ENCODE measurements around the gene ZNF418. TPM values are rescaled to one million over a fixed set of nuclear protein-coding genes. Genes with fewer than 3 reads are reported as not detected.

The ZNF418 gene
- total and polyA plus RNA-seq, 3 donors from 2014 or later, result 10.4 to 22.0 (median 16.6) TPM

DNA sequence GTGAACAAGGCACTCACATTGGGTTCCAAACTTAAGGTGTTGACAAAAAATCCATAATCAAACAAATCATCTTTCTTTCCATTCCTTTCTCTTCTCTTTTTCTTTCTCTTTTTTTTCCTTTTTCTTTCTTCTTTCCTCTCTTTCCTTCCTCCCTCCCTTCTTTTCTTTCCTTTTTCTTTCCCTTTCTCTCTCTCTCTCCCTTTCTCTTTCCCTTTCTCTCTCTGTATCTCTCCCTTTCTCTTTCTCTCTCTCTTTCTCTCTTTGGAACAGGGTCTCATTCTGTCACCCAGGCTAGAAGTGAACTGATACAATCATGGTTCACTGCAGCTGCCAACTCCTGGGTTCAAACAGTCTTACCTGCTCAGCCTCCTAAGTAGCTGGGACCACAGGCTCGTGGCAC is 26.6 kb upstream of the ZNF418 start:
- intact Hi-C loops (cut with DNase I; ENCODE audit: low total_unique reads), result no loop called here
- TF ChIP-seq, protein P1, sequence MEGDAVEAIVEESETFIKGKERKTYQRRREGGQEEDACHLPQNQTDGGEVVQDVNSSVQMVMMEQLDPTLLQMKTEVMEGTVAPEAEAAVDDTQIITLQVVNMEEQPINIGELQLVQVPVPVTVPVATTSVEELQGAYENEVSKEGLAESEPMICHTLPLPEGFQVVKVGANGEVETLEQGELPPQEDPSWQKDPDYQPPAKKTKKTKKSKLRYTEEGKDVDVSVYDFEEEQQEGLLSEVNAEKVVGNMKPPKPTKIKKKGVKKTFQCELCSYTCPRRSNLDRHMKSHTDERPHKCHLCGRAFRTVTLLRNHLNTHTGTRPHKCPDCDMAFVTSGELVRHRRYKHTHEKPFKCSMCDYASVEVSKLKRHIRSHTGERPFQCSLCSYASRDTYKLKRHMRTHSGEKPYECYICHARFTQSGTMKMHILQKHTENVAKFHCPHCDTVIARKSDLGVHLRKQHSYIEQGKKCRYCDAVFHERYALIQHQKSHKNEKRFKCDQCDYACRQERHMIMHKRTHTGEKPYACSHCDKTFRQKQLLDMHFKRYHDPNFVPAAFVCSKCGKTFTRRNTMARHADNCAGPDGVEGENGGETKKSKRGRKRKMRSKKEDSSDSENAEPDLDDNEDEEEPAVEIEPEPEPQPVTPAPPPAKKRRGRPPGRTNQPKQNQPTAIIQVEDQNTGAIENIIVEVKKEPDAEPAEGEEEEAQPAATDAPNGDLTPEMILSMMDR (IDR thresholded peaks at IDR 0.05), result no peak
- TF ChIP-seq POLR2A (IDR thresholded peaks at IDR 0.05), result no peak
- H3K36me3 ChIP-seq (ENCODE audit: low read depth, missing control alignments), result no peaks in the 10 kb centered on the region
- 84 to 85% methylated on average over 1 of the region's 1 CpG for WGBS, 2 donors
- H3K4me1 ChIP-seq, result no peaks in the 10 kb centered on the region
- DNase-seq, result no peak
- H3K27me3 ChIP-seq, result no peaks in the 10 kb centered on the region
- H3K9me3 ChIP-seq, result no peaks in the 10 kb centered on the region
- H3K27ac ChIP-seq, result no peak overlapping the region
- no peak overlapping the region for H3K4me3 ChIP-seq

- no peaks in the 10 kb centered on the region for H3K9me3 ChIP-seq
- no peaks in the 10 kb centered on the region for H3K27me3 ChIP-seq
- no peak overlapping the region for H3K27ac ChIP-seq
- TF ChIP-seq, protein P1 (IDR thresholded peaks at IDR 0.05), result no peak
- no peak for TF ChIP-seq POLR2A (IDR thresholded peaks at IDR 0.05)
- DNase-seq, result no peak
- WGBS, 2 donors, result 87 to 100% methylated on average over 4 of the region's 4 CpGs
- no peak overlapping the region for H3K4me3 ChIP-seq
- no peaks in the 10 kb centered on the region for H3K4me1 ChIP-seq
- intact Hi-C loops (cut with DNase I; ENCODE audit: low total_unique reads), result no loop called here
- no peaks in the 10 kb centered on the region for H3K36me3 ChIP-seq (ENCODE audit: low read depth, missing control alignments)
Observed at GRCh38 chr19:57954996-57955395, 19.8 kb upstream of the ZNF418 start.

GRCh38 chr19:57949702-57950101 is 14.5 kb upstream of the ZNF418 start:
- H3K9me3 ChIP-seq, result no peaks in the 10 kb centered on the region
- TF ChIP-seq POLR2A (IDR thresholded peaks at IDR 0.05), result no peak
- TF ChIP-seq, protein P1 (IDR thresholded peaks at IDR 0.05), result no peak
- H3K4me1 ChIP-seq, result peaks cover 12% of the 10 kb centered on the region
- no peaks in the 10 kb centered on the region for H3K27me3 ChIP-seq
- intact Hi-C loops (cut with DNase I; ENCODE audit: low total_unique reads), result no loop called here
- H3K27ac ChIP-seq, result no peak overlapping the region
- DNase-seq, result no peak
- H3K4me3 ChIP-seq, result peak overlapping the region in 1 of 2 donors; percentile 26
- no peaks in the 10 kb centered on the region for H3K36me3 ChIP-seq (ENCODE audit: low read depth, missing control alignments)
- 70 to 72% methylated on average over 10 to 12 of the region's 12 CpGs for WGBS, 2 donors

DNA sequence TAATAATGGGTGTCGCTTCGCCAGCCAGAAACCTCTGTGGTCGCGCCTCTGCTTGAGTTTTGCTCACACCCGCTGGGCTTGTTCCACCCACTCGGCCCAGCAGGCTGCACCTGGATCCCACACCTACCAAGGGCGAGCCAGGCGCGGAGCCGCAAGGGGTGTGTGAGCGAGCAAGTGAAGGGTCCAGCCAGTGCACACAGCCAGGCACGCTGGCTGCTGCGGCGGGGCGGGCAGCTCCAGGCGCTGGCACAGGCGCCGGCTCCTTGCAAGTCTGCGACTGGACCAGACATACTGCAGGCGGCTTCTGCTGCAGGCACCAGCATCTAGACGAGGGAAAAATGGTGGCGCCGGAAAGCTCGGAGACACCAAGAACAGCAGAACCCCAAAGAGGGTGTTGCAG is 14.1 kb upstream of the ZNF418 start:
- intact Hi-C loops (cut with DNase I; ENCODE audit: low total_unique reads), result no loop called here
- 70 to 71% methylated on average over 18 to 24 of the region's 24 CpGs for WGBS, 2 donors
- no peak for DNase-seq

More for the DNA sequence above, 14.1 kb upstream of the ZNF418 start:
- Histone ChIP-seq H3K4me1 (peaks cover 12% of the 10 kb centered on the region), H3K27me3 (no peaks in the 10 kb centered on the region), H3K36me3 (ENCODE audit: low read depth, missing control alignments) (no peaks in the 10 kb centered on the region), H3K4me3 (peak overlapping the region in 1 of 2 donors; percentile 26), H3K9me3 (no peaks in the 10 kb centered on the region), H3K27ac (no peak overlapping the region)
- TF ChIP-seq, protein P1 (IDR thresholded peaks at IDR 0.05), result no peak
- TF ChIP-seq POLR2A (IDR thresholded peaks at IDR 0.05), result no peak

Measured in testis (tissue), 3 donors.